IPS DF 4.7 (cell line): ENCODE data around the gene ABCG4.
"Not testable (repeated sequence)": the region's sequence is repeated elsewhere in the genome, so short reads cannot be mapped to it uniquely, and the experiment has no call there.

Source experiments
- DNase-seq: peaks from one replicate; pipeline ENCODE4 v3.0.0-alpha.2; 2013; ENCODE audit warnings: low spot score; ENCODE audit errors: extremely low read depth

ABCG4 gene

DNA sequence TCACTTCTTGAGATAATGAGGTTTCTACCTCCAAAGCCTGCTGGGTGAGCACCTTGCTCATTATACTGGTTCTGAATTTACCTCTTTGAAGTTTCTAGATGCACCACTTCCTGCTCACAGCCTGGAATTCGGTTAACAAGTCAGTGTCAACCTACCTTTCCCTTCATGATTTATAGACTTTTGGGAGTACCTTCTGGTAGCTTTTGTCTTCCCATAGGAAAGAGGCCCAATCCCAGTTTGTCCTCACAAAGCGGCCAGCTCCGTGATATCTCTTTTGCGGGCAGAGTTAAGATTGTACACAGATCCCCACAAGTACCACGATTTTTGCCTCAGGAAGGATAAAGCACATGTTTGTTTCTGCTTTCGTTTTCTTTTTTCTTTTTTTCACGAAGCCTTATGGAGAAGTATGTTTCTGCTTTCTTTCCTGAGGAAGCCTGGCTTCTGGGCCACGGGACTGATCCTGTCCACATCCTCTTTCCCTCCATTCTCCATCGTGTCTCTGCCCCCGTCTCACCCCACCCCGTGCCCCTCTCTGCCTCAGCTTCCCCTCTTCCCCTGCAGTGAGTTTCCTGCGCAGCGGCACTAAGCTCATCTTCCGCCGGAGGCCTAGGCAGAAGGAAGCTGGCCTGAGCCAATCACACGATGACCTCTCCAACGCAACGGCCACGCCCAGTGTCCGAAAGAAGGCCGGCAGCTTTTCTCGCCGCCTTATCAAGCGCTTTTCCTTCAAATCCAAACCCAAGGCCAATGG is 33.2 kb upstream of the ABCG4 start:
- DNase-seq: no peak

DNA sequence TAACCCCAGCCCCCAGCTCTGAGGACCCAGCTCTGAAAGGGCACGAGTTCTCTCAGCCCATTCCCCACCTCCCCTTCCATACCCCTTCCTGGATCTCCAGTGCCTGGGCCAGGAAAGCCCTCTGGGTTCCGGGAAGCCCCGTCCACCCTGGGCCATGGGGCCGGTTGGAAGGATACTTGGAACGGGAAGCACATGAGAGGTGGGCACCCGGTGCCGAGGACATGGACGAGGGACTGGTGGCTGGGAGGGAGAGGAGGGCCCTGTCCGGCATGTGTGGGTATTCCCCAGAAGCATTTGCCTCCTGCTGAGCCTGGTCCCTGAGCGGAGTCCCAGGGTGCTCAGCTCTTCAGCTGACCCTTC is 32.6 kb upstream of the ABCG4 start:
- DNase-seq: no peak

DNA sequence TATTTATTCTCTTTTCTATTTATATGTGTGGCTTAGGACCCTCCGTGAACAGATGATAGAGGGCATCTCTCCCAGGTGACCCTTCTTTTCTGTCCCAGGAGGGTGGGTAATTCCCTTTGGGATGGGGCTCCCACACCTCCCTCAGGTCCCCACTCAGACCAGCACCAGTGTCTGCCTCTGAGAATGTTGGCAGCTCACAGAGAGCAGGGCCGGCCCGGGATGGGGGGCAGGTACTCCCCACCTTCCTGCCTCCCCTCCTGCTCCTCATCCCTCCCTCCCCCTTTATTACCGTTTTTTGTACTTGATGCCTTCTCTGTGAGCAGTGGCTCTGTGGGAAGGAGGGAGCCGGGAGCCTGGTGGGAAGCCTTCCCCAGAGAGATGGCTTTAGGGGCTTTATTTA is 32.3 kb upstream of the ABCG4 start:
- DNase-seq: no peak

DNA sequence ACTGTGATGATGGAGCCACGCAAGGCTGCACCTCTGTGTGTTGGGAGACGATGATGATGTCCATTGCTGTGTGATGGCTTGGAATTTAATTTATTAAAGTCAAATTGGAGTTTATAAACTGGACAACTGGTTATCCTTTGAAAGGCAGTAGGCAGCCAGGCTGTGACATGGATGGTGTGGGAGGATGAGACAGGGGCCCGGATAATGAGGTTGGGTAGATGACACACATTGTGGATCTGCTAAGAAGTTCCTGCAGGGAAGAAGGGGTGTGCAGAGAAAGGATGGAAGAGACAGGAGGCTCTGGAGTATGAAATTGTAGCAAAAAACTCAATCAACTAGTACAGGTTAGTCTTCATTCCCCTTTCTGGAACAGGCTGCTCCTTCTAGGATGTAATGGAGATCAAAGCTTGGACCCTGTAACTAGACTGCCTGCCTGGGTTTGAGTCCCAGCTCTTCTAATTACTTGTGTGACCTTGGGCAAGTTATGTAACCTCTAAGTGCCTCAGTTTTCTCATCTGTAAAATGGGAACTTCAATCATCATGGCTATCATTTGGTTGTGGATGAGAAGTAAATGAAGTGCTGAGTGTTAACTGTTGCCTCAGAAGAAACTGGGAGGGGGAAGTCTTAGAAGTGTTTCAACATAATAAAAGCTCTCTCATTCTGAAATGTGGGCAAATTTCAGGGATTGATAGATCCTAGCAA is 31.7 kb upstream of the ABCG4 start:
- no peak for DNase-seq

DNA sequence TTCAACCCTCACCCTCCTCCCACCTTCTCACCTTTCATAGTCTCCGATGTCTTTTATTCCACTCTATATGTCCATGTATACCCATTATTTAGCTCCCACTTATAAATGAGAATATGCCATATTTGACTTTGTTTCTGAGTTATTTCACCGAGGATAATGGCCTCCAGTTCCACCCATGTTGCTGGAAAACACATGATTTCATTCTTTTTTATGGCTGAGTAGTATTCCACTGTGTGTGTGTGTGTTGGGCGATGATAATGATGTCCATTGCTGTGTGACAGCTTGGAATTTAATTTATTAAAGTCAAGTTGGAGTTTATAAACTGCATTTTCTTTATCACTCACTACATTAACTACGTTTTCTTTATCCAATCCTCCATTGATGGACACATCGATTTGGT is 30.6 kb upstream of the ABCG4 start:
- DNase-seq: no peak

DNA sequence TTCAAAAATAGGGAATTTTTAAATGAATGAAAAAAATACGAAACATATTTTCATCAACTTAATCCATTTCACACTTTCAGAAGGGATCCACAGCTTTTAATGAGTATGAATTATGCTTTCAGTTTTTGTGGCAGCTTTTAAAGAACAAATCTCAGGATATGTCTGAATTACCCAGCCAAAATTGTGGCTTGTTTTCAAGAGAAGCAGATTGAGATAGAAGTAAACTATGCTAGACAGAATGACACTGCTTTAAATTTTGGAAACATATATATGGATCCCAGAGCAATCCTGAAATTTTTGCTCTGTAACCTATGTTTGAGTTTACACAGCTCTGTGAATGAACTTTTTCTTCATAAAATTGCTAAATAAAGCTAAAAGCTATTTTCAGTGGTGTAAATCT is 29.9 kb upstream of the ABCG4 start:
- DNase-seq: no peak

DNA sequence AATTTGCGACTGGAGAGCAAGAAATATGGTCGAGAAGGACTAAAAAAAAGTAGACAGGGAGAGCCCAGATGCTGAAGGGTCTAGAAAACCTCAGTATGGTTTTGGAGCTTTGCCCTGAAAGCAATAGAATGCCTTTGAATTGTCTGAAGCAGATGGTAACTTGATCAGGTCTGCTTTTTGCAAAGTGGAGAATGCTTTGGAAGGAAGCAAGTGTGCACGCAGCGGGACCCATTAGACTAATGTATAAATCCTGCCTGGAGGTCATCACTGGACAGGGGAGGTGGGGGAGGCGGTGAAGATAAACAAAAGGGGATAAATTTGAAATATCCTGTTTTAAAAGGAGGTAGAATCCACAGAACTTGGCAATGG is 28.2 kb upstream of the ABCG4 start:
- DNase-seq: no peak

DNA sequence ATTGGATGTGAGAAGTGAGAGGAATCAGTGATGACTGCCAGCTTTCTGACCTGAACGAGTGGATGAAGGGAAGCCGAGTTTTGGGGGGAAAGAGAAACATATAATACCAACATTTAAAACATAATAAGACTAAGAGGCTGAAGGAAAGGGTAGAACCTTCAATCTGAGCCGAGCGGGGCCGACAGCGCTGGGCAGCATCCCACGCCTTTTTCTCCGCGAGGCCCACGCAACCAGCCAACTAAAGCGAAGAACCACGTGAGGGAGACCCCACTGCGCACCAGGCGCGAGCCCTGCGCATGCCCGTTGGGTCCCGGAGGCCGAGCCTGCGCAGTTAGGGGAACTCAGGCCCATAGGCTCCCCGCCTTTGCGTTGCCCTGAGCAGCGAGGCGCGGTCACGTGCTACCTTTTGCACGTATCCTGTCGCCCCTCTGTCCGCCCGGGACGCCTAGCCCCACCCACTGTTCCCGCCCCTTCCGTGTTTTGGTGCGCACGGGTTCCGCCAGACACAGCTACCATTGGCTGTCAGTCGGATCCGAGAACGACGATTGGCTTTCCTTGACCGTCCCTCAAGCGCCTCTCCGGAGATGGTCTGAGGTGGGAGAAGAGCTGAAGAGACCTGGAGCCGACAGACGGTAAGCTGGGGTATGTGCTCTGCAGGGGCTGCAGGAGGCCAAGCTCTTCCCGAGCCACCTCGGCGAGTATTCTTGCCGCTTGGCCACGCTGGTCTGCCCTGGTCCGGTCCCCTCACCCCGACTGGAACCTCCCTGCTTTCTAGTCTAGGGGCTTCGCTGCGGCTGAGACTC is 27.6 kb upstream of the ABCG4 start, which contains the start of gene HINFP:
Gene HINFP, plus strand, starts transcription at position 573 of the 803 bp plus-strand sequence. CDS start 5,365 bp downstream, outside the sequence.
- peak; percentile 95 for DNase-seq

DNA sequence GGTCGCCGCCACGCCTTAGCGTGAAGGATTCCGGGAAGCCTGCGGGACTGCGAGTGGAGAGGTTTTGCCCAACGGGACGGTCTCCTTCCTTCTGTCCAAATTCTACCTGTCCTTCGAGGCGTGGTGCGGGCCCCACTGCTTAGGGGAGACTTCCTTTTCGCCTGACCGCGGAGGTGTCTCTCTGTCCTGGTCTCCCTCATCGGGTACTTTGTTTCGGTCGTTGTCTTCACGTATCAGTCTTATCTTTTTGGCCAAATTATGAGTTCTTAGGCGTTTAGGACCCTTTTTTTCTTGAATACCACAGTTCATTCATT is 27.1 kb upstream of the ABCG4 start:
- DNase-seq: no peak

DNA sequence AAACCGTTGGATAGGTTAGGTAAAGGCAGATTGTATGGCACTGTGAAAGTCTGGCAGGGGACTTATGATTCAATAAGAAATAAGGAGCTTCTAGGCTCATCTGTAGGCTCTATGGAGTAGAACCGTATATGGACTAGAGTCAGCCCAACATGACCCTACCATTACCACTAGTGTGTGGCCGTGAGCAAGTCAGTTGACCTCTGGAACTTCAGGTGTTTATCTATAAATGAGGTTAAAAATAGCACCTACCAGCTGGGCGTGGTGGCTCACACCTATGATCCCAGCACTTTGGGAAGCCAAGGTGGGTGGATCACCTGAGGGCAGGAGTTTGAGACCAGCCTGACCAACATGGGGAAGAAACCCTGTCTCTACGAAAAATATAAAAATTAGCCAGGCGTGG is 23.0 kb upstream of the ABCG4 start:
- DNase-seq: no peak

DNA sequence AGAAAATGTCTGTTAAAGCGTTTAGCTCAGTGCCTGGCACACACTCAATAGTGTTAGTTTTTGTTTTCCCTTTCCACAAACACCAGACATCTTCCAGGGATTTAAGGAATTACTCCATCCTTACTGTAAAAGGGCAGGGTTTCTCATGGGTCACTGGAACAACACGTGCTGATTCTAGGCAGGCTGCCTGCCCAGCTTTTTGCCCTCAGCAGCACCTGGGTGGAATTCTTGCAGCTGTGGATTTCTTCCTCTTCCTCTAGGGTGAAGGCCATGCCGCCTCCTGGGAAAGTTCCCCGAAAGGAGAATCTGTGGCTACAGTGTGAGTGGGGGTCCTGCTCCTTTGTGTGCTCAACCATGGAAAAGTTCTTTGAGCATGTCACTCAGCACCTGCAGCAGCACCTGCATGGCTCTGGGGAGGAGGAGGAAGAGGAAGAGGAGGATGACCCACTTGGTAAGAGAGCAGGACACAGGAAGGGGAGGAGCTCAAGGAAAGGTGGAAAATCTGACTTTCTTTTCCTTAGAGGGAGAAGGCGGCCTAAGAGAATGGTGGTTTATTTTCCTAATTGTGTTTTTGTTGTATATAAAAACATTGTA is 22.1 kb upstream of the ABCG4 start:
- no peak for DNase-seq

DNA sequence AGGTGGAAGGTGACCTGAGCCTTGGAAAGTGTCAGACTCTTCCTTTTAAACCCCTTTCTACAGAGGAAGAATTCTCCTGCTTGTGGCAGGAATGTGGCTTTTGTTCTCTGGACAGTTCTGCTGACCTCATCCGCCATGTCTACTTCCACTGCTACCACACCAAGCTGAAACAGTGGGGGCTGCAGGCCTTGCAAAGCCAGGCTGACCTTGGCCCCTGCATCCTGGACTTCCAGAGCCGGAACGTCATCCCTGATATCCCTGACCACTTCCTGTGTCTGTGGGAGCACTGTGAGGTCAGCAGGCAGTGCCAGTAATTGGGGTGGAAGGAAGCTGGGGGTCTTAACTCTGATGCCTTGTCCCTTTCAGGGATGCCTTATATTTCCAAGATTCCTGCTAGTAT is 18.2 kb upstream of the ABCG4 start:
- DNase-seq: no peak

DNA sequence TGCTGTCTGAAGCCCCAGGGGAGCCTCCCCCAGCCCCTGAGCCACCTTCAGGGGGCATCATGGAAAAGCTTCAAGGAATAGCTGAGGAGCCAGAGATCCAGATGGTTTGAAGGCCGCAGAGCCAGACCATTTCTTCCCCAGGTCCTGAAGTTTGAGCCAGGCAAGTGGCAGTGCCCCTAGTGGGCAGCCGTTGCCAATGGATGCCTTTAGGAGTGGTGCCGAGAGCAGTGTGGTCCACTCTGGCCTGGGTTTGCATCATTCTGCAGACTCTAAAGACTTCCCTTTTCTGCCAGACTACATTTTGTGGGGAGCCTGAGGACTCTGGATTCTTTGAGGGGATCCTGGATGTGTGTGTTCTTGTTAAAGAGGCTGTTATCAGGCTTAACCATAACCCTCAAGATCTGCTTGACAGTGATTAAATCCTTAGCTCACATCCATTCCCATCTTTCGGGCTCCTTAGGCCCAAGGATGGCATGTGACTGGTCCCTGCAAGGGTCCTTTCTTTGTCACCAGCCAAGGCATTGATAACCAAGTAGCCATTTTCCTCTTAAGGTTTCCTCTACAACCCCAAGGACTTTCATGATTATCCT is 14.4 kb upstream of the ABCG4 start:
- no peak for DNase-seq

DNA sequence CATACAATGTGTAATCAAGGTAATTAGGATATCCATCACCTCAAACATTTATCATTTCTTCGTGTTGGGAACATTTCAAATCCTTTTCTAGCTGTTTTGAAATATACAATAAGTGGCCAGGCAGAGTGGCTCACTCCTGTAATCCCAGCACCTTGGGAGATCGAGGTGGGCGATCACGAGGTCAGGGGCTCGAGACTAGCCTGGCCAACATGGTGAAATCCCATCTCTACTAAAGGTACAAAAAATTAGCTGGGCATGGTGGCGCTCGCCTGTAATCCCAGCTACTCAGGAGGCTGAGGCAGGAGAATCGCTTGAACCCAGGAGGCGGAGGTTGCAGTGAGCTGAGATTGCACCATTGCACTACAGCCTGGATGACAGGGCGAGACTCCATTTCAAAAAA is 9.6 kb upstream of the ABCG4 start:
- not testable (repeated sequence) for DNase-seq

DNA sequence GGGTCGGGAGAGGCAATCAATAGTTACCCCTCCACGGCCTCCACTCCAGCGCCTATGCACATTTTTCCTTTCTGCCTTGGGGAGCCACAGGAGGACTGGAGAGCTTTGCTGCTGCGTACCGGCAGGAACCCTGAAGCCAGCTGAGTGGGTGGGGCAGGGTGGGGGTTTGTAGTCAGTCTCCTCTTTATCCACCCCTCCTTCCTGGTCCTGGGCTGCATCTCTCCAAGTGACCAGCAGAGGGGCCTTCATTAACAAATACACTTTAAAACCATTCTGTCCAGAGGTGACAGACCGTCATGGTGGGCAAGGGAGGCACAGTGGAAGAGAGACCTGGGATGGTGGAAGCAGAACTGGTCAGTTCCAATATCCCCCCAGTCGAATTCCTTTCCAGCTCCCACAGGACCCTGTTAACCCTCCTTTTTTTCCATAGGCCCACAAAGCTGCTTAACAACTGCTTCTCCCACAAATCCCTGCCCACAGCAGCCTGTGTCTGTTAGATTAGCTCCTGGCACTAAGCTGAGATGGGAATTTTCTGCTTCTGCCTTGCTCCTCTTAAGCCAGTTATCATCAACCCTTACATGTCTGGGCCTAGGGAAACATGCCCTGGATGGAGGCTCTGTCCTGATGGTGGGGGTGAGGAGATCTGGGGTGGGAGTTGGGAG is 3.9 kb upstream of the ABCG4 start:
- DNase-seq: peak; percentile 68

DNA sequence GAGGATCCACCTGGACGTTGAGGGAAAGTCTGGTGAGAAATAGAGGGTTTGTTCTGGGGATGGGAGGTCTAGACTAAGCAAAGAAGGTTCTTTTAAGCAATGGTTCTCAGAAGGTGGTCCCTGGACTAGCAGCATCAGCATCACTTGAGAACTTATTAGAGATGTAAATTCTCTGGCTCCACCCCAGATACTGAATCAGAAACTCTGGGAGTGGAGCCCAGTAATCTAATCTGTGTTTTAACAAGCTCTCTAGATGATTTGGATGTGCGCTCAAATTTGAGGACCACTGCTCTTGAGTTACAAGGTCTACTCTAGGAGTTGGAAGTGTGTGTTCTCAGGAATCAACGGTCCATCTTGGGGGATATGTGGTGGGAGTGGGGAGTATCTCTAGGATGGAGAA is 3.3 kb upstream of the ABCG4 start:
- no peak for DNase-seq

DNA sequence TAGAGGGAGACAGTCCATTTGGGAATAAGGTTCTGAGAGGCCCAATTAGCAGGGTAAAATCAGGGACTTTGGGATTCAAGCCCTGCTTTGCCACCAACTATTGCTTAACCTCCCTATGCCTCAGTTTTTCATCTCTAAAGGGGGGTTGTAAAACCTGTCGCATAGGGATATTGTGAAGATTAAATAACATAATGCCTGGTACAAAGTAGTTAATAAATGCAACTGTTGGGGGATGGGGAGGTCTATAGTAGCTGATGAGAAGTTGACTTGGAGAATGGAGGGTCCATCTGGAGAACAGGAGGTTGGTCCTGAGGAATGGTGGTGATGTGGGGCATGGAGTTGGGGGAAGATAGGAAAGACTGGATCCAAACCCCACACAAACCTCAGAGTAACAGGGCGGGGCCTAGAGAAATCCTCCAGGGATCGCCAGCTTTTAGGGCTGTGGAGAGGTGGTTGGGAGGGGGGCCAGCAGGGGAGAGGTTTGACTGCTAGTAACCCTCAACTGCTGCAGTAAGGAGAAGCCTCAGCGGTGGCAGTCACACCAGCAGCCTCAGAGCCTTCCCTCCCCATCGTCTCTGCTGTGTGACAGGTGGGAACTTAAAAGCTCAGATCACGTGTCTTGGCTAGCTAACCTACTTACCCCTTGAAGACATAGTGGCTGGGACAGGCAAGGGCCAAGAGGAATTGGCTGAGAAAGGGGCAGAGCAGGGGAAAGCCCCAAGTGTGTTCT is 1.1 kb upstream of the ABCG4 start:
- DNase-seq: no peak

DNA sequence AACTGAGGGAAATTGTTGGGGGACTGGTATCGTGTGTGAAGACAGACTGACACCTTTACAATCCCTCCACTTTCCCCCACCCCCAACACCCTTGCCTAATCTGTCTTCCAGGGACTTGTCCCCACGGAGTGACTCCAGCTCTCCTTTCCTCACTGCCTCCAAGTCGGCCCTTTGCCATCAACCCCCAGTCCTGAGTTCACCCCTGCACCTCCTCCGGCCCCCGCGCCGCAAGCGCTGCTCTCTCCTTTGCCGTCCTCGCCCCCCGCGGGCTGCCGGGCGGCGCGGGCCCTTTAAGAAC is 183 bp upstream of the ABCG4 start:
- no peak for DNase-seq

DNA sequence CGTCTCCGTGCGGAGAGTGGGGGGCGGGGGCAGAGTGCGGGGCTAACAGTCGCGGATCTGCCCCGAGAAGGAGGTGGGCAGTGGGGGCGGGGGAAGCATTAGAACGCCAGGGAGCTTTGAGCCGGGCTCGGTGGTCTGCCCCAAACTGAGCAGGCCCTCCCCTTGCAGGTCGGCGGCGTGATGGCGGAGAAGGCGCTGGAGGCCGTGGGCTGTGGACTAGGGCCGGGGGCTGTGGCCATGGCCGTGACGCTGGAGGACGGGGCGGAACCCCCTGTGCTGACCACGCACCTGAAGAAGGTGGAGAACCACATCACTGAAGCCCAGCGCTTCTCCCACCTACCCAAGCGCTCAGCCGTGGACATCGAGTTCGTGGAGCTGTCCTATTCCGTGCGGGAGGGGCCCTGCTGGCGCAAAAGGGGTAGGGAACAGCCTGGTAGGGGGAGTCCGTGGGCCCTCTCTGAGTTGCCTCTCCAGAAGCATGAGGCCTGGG is 979 bp downstream of the ABCG4 start:
- no peak for DNase-seq

DNA sequence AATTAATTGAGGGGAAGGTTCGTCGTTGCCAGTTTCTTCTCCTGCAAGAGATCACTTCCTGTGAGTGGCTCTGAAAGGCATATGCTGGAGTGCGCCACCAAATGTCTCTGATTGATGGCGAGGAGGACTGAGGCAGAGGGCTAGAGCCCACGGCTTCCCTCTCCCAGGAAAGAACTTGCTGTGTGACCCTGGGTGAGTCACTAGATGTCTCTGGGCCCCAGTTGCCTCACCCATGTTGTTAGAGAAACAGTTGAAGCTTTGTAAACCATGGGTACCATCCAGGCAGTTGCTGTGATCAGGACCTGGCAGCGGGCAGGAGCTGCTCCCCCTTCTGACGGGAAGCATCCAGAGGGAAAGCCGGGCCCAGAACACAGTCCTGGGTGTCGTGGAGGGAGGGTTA is 3.2 kb downstream of the ABCG4 start:
- DNase-seq: no peak

DNA sequence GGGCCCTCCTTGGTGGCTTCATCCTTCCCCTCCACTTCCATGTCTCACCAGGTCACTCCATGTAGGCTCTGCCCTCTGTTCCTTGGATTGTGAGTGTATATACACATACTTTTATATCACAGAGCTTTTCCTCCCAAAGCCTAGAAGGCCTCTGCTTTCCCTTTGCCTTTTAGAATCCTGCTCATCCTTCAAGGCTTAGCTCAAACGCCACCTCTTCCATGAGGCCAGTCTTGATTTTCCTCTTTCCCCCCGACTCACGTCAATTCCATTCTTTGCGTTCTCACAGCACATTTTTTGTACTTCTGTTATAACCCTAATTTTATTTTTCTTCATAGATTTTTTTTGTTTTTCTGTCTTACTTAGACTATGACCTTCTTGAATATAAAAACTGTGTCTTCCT is 3.8 kb downstream of the ABCG4 start:
- no peak for DNase-seq
